Panc1 (cell line): ENCODE results near the gene MPZL1. TPM values are rescaled to one million over a fixed set of nuclear protein-coding genes. Genes with fewer than 3 reads are reported as not detected.

Experiments
- ATAC-seq: fragments of 200-7000 bp; cut with Tn5 transposase; 2 replicates; pipeline ENCODE4 v1.9.1; 2020; ENCODE audit warnings: mild to moderate bottlenecking, moderate library complexity
- BruUV-seq: library from RNA; stranded (reverse); fragments of 400-500 nt; replicated peaks from 2 replicates; lab custom pipeline; 2021; lab: Mats Ljungman, UMichigan
- CTCF ChIA-PET: fragments of 300-600 bp; sonication (Branson Sonifier 250); formaldehyde crosslinking; loops from one replicate; lab custom pipeline; 2022; ENCODE audit warnings: antibody characterized with exemption; lab: Charles Lee
- POLR2A ChIA-PET: fragments of 300-600 bp; sonication (Branson Sonifier 250); formaldehyde crosslinking; loops from one replicate; lab custom pipeline; 2022; ENCODE audit warnings: antibody characterized with exemption; lab: Charles Lee
- DNase-seq: peaks from one replicate; pipeline ENCODE4 v3.0.0-alpha.2; 2010; ENCODE audit warnings: low read depth, low spot score
- H3K27ac ChIP-seq: 2 replicates; pipeline ENCODE4 v1.5.1; 2011; ENCODE audit warnings: mild to moderate bottlenecking, low read length, inconsistent platforms
- H3K27me3 ChIP-seq: fragments of 200-500 bp; sonication (Bioruptor generic); 2 replicates; pipeline ENCODE4 v1.6.0; 2014; ENCODE audit warnings: low read length, inconsistent platforms; ENCODE audit not compliant: control insufficient read depth, insufficient read depth
- H3K36me3 ChIP-seq: fragments of 200-500 bp; sonication (Bioruptor generic); 2 replicates; pipeline ENCODE4 v1.5.1; 2014; ENCODE audit warnings: inconsistent platforms, mild to moderate bottlenecking, low read length, moderate library complexity; ENCODE audit not compliant: control insufficient read depth, insufficient read depth
- H3K4me1 ChIP-seq: 2 replicates; pipeline ENCODE4 v1.5.1; 2011; ENCODE audit warnings: inconsistent platforms, mild to moderate bottlenecking, low read length, moderate library complexity; ENCODE audit not compliant: control insufficient read depth, insufficient read depth
- H3K4me3 ChIP-seq, 2 experiments: 2 replicates each; pipeline ENCODE4 v1.5.1; 2011 to 2012; ENCODE audit warnings: low read depth in 2 of 2, low read length in 2 of 2, mild to moderate bottlenecking in 2 of 2, inconsistent platforms in 1 of 2, moderate library complexity in 1 of 2
- H3K9me3 ChIP-seq: fragments of 200-500 bp; sonication (Bioruptor generic); 2 replicates; pipeline ENCODE4 v1.5.1; 2014; ENCODE audit warnings: low read depth, mild to moderate bottlenecking, inconsistent platforms, low read length, moderate library complexity; ENCODE audit not compliant: control insufficient read depth, insufficient read depth
- CTCF ChIP-seq: fragments of 450-650 bp; IDR thresholded peaks from 2 replicates; pipeline ENCODE4 v1.5.1; 2017; ENCODE audit warnings: mild to moderate bottlenecking
- POLR2AphosphoS5 ChIP-seq: IDR thresholded peaks from 2 replicates; pipeline ENCODE4 v1.6.1; 2012; ENCODE audit warnings: mild to moderate bottlenecking, low read depth, low read length, moderate library complexity
- REST ChIP-seq, 2 experiments: IDR thresholded peaks; 2 replicates each; pipeline ENCODE4 v1.6.1; 2011 to 2012; ENCODE audit warnings: low read depth in 2 of 2, control low read depth in 1 of 2, low read length in 1 of 2, mild to moderate bottlenecking in 1 of 2, moderate library complexity in 1 of 2; ENCODE audit not compliant: insufficient read depth in 1 of 2
- SIN3A ChIP-seq: IDR thresholded peaks from 2 replicates; pipeline ENCODE4 v1.6.1; 2012; ENCODE audit warnings: low read depth, mild to moderate bottlenecking, low read length, moderate library complexity, borderline replicate concordance; ENCODE audit not compliant: insufficient read depth
- TCF7L2 ChIP-seq: IDR thresholded peaks from 2 replicates; pipeline ENCODE4 v1.6.1; 2011; ENCODE audit warnings: mild to moderate bottlenecking, low read depth, low read length, inconsistent platforms
- in situ Hi-C: cut with HindIII; loops from 2 replicates; pipeline ENCODE4 v1.10.0; 2016; ENCODE audit warnings: low sequenced_read_pairs, low pct_unique_long_range_greater_than_20kb
- intact Hi-C: fragments of 100-400 bp; cut with micrococcal nuclease; formaldehyde crosslinking; loops from one replicate; pipeline ENCODE4 v1.10.0; 2022; ENCODE audit not compliant: unreplicated experiment
- total RNA-seq: library from RNA; stranded (reverse); gene quantifications from one replicate; pipeline ENCODE4 v1.2.1, GENCODE V29; 2021; ENCODE audit not compliant: unreplicated experiment

The MPZL1 gene
- total RNA-seq, 1 experiment from 2014 or later, result 72.0 TPM

- no peaks in the 10 kb centered on the region for H3K9me3 ChIP-seq
- no peak for TF ChIP-seq TCF7L2
- TF ChIP-seq POLR2AphosphoS5, result no peak
- TF ChIP-seq SIN3A, result no peak
- TF ChIP-seq CTCF, result no peak
- no peak for TF ChIP-seq REST (IDR thresholded peaks at IDR 0.05; ENCODE audit: insufficient read depth in 1 of 2, low read depth in 2 of 2, low read length in 1 of 2)
- BruUV-seq, result no TSS peak
- peaks cover 10% of the 10 kb centered on the region for H3K4me1 ChIP-seq
- DNase-seq, result no peak
- in situ Hi-C loops, result no loop called here
- intact Hi-C loops, result loop anchor here (5.0 kb wide), 1 partner anchor 204 kb away; no protein-coding TSS in a partner anchor
- ChIA-PET CTCF (no interaction called here), POLR2A (no interaction called here)
- H3K27me3 ChIP-seq, result no peaks in the 10 kb centered on the region
- ATAC-seq, result no peak
- H3K4me3 ChIP-seq, result peak overlapping the region; percentile 61 to 82
- peak overlapping the region; percentile 80 for H3K27ac ChIP-seq
- H3K36me3 ChIP-seq, result no peaks in the 10 kb centered on the region
Observed at GRCh38 chr1:167722870-167723251, 1.1 kb downstream of the MPZL1 start.

GRCh38 chr1:167723707-167724323 lies 2.0 kb downstream of the MPZL1 start:
- Histone ChIP-seq H3K4me3 (no peak overlapping the region), H3K27ac (peak overlapping the region; percentile 80; the same call in 1 of the 2 replicates), H3K27me3 (no peaks in the 10 kb centered on the region), H3K36me3 (no peaks in the 10 kb centered on the region), H3K9me3 (no peaks in the 10 kb centered on the region), H3K4me1 (peaks cover 10% of the 10 kb centered on the region)
- in situ Hi-C loops, result no loop called here
- TF ChIP-seq SIN3A, result no peak
- TF ChIP-seq REST (IDR thresholded peaks at IDR 0.05; ENCODE audit: insufficient read depth in 1 of 2, low read depth in 2 of 2, low read length in 1 of 2), result no peak
- no peak for TF ChIP-seq TCF7L2
- ChIA-PET CTCF (no interaction called here), POLR2A (no interaction called here)
- ATAC-seq, result no peak
- intact Hi-C loops, result loop anchor here (5.0 kb wide), 1 partner anchor 203 kb away; no protein-coding TSS in a partner anchor
- DNase-seq, result no peak
- no TSS peak for BruUV-seq
